GM12892 (cell line): ENCODE results near the gene DCLK1.

Experiments used
- POLR2A ChIP-seq: IDR thresholded peaks from 2 replicates; pipeline ENCODE4 v1.6.1; 2011; ENCODE audit warnings: low read depth, low read length, control low read depth
- POLR2AphosphoS5 ChIP-seq: IDR thresholded peaks from 2 replicates; pipeline ENCODE4 v1.6.1; 2011; ENCODE audit warnings: low read depth, low read length, control low read depth
- TAF1 ChIP-seq: IDR thresholded peaks from 2 replicates; pipeline ENCODE4 v1.6.1; 2011; ENCODE audit warnings: low read depth, mild to moderate bottlenecking, control low read depth, low read length, borderline replicate concordance

- TF ChIP-seq POLR2AphosphoS5, result no peak
- no peak for TF ChIP-seq TAF1
- no peak for TF ChIP-seq POLR2A
Measured at GRCh38 chr13:36134632-36135031, 3.5 kb upstream of the DCLK1 start.
